H1 (cell line): ENCODE measurements around the gene SLFN5. TPM values are rescaled to one million over a fixed set of nuclear protein-coding genes. Genes with fewer than 3 reads are reported as not detected.

Source experiments
- CTCF ChIA-PET: fragments of 300-600 bp; sonication (Branson Sonifier 250); formaldehyde crosslinking; loops from one replicate; lab custom pipeline; 2021; ENCODE audit not compliant: partially characterized antibody; lab: Charles Lee
- POLR2A ChIA-PET: fragments of 300-600 bp; sonication (Branson Sonifier 250); formaldehyde crosslinking; loops from one replicate; lab custom pipeline; 2021; ENCODE audit warnings: inconsistent platforms; ENCODE audit not compliant: partially characterized antibody; lab: Charles Lee
- DNase-seq, 2 experiments: peaks; one replicate each; pipeline versions ENCODE4 v3.0.0 to v3.0.0-alpha.2; 2010 to 2022; ENCODE audit warnings: low spot score in 2 of 2, low read depth in 1 of 2, mixed read lengths in 1 of 2
- FAIRE-seq: peaks from 2 replicates; lab custom pipeline; 2011; peaks lifted over from hg19 to GRCh38; lab: Jason Lieb, UNC
- H2AFZ ChIP-seq: 2 replicates; pipeline ENCODE4 v1.8.1; 2012; ENCODE audit warnings: low read length, inconsistent platforms
- H2AK5ac ChIP-seq: 2 replicates; pipeline ENCODE4 v1.6.1; 2013; ENCODE audit warnings: low read depth, low read length
- H2BK120ac ChIP-seq: replicated peaks from 2 replicates; pipeline ENCODE3; 2013; ENCODE audit warnings: low read depth, low read length, inconsistent platforms
- H2BK12ac ChIP-seq: 2 replicates; pipeline ENCODE4 v1.6.1; 2013; ENCODE audit warnings: low read depth, low read length
- H2BK15ac ChIP-seq: 2 replicates; pipeline ENCODE4 v1.6.1; 2013; ENCODE audit warnings: low read length
- H2BK20ac ChIP-seq: 2 replicates; pipeline ENCODE4 v1.6.1; 2013; ENCODE audit warnings: low read length
- H2BK5ac ChIP-seq: 2 replicates; pipeline ENCODE4 v1.6.1; 2013; ENCODE audit warnings: low read depth, low read length
- H3K14ac ChIP-seq: 2 replicates; pipeline ENCODE4 v1.6.1; 2013; ENCODE audit warnings: inconsistent platforms; ENCODE audit not compliant: insufficient read length
- H3K18ac ChIP-seq: 2 replicates; pipeline ENCODE4 v1.6.1; 2013; ENCODE audit warnings: low read length; ENCODE audit errors: extremely low read depth
- H3K23ac ChIP-seq: 2 replicates; pipeline ENCODE4 v1.6.1; 2013; ENCODE audit warnings: inconsistent platforms; ENCODE audit not compliant: insufficient read length
- H3K23me2 ChIP-seq: 2 replicates; pipeline ENCODE4 v1.6.1; 2013; ENCODE audit warnings: low read depth, low read length
- H3K27ac ChIP-seq: 2 replicates; pipeline ENCODE4 v1.6.1; 2011; ENCODE audit warnings: low read depth, low read length, inconsistent platforms
- H3K27me3 ChIP-seq, 4 experiments: replicated peaks in 1 of 4; 1 replicate in 1 of 4; 2 replicates in 3 of 4; pipeline versions ENCODE4 v1.6.1 to v1.8.1; 2011 to 2013; ENCODE audit warnings: low read length in 3 of 4, mild to moderate bottlenecking in 3 of 4, inconsistent platforms in 2 of 4, mixed read lengths in 2 of 4, moderate library complexity in 1 of 4; ENCODE audit not compliant: control insufficient read depth in 3 of 4, insufficient read depth in 3 of 4; ENCODE audit errors: extremely low read depth in 1 of 4
- H3K36me3 ChIP-seq, 4 experiments: 2 replicates each; pipeline versions ENCODE4 v1.6.1 to v1.8.1; 2011 to 2013; ENCODE audit warnings: mild to moderate bottlenecking in 4 of 4, low read length in 3 of 4, moderate library complexity in 2 of 4, control low read depth in 1 of 4, inconsistent platforms in 1 of 4; ENCODE audit not compliant: insufficient read depth in 4 of 4, control insufficient read depth in 2 of 4
- H3K4ac ChIP-seq: replicated peaks from 2 replicates; pipeline ENCODE3; 2013; ENCODE audit warnings: low read length, low read depth, mixed read lengths, inconsistent platforms; ENCODE audit not compliant: insufficient read length
- H3K4me1 ChIP-seq, 4 experiments: replicated peaks in 1 of 4; 1 replicate in 1 of 4; 2 replicates in 3 of 4; pipeline versions ENCODE4 v1.6.1 to v1.8.1; 2011 to 2013; ENCODE audit warnings: low read length in 3 of 4, inconsistent platforms in 2 of 4, mixed read lengths in 1 of 4; ENCODE audit not compliant: insufficient read depth in 4 of 4, control insufficient read depth in 3 of 4
- H3K4me2 ChIP-seq, 2 experiments: 2 replicates each; pipeline versions ENCODE4 v1.6.1 to v1.8.1; 2011 to 2013; ENCODE audit warnings: low read depth in 2 of 2, low read length in 2 of 2, control low read depth in 1 of 2, inconsistent platforms in 1 of 2, mild to moderate bottlenecking in 1 of 2; ENCODE audit not compliant: insufficient read depth in 1 of 2
- H3K4me3 ChIP-seq, 4 experiments: fragments of 200-600, 300-600 bp in 1 of 4; sonication (generic), shearing (Covaris generic), sonication (Bioruptor Twin) in 1 of 4; 2 replicates each; pipeline versions ENCODE4 v1.5.1 to v1.8.1; 2011 to 2016; ENCODE audit warnings: low read length in 4 of 4, low read depth in 3 of 4, control low read depth in 2 of 4, inconsistent platforms in 2 of 4, mild to moderate bottlenecking in 2 of 4, mixed read lengths in 1 of 4, moderate library complexity in 1 of 4; ENCODE audit not compliant: insufficient read depth in 2 of 4; ENCODE audit errors: extremely low read depth in 1 of 4
- H3K56ac ChIP-seq: replicated peaks from 2 replicates; pipeline ENCODE3; 2013; ENCODE audit warnings: low read depth, mild to moderate bottlenecking, mixed read lengths, low read length, inconsistent platforms; ENCODE audit not compliant: insufficient read length
- H3K79me1 ChIP-seq: 2 replicates; pipeline ENCODE4 v1.6.1; 2013; ENCODE audit warnings: low read depth, low read length, control low read depth
- H3K79me2 ChIP-seq, 2 experiments: 2 replicates each; pipeline versions ENCODE4 v1.6.1 to v1.8.1; 2012 to 2013; ENCODE audit warnings: low read length in 2 of 2, mild to moderate bottlenecking in 2 of 2, inconsistent platforms in 1 of 2; ENCODE audit not compliant: insufficient read depth in 2 of 2, control insufficient read depth in 1 of 2
- H3K9ac ChIP-seq, 4 experiments: replicated peaks in 1 of 4; 1 replicate in 1 of 4; 2 replicates in 3 of 4; pipeline versions ENCODE4 v1.6.1 to v1.8.1; 2011 to 2013; ENCODE audit warnings: low read depth in 3 of 4, low read length in 3 of 4, control low read depth in 2 of 4, mild to moderate bottlenecking in 2 of 4, moderate library complexity in 2 of 4, inconsistent platforms in 1 of 4; ENCODE audit errors: extremely low read depth in 1 of 4
- H3K9me3 ChIP-seq, 2 experiments: 2 replicates each; pipeline versions ENCODE4 v1.6.1 to v1.8.1; 2012 to 2013; ENCODE audit warnings: mild to moderate bottlenecking in 2 of 2, moderate library complexity in 2 of 2, control low read depth in 1 of 2, inconsistent platforms in 1 of 2, low read depth in 1 of 2, low read length in 1 of 2, mixed read lengths in 1 of 2; ENCODE audit not compliant: insufficient read depth in 2 of 2
- H4K20me1 ChIP-seq, 2 experiments: replicated peaks in 1 of 2; 2 replicates each; pipeline versions ENCODE3 to v1.8.1; 2011 to 2013; ENCODE audit warnings: inconsistent platforms in 2 of 2, low read length in 2 of 2, mild to moderate bottlenecking in 1 of 2; ENCODE audit not compliant: insufficient read depth in 2 of 2, control insufficient read depth in 1 of 2
- H4K5ac ChIP-seq: 2 replicates; pipeline ENCODE4 v1.6.1; 2013; ENCODE audit warnings: low read length, low read depth, mixed read lengths, inconsistent platforms; ENCODE audit not compliant: insufficient read length
- H4K8ac ChIP-seq: 2 replicates; pipeline ENCODE4 v1.8.0; 2013; ENCODE audit warnings: mild to moderate bottlenecking, moderate library complexity, low read length, inconsistent platforms; ENCODE audit not compliant: insufficient read depth; ENCODE audit errors: extremely low read depth
- H4K91ac ChIP-seq: replicated peaks from 2 replicates; pipeline ENCODE3; 2013; ENCODE audit warnings: low read length, mixed read lengths, inconsistent platforms; ENCODE audit not compliant: insufficient read length
- BCL11A ChIP-seq, 2 experiments: IDR thresholded peaks; one replicate each; pipeline ENCODE4 v1.6.1; 2011; ENCODE audit warnings: low read depth in 2 of 2, low read length in 2 of 2, mild to moderate bottlenecking in 2 of 2
- CREB1 ChIP-seq: IDR thresholded peaks from 2 replicates; pipeline ENCODE4 v1.6.1; 2012; ENCODE audit warnings: inconsistent platforms
- EP300 ChIP-seq, 2 experiments: IDR thresholded peaks; 1 replicate in 1 of 2; 2 replicates in 1 of 2; pipeline ENCODE4 v1.6.1; 2011 to 2012; ENCODE audit warnings: low read depth in 2 of 2, low read length in 2 of 2, mild to moderate bottlenecking in 2 of 2, borderline replicate concordance in 1 of 2, inconsistent platforms in 1 of 2, moderate library complexity in 1 of 2
- KDM4A ChIP-seq: IDR thresholded peaks from one replicate; pipeline ENCODE4 v1.7.1; 2012; ENCODE audit warnings: low read depth, mild to moderate bottlenecking, moderate library complexity, low read length, inconsistent platforms; ENCODE audit not compliant: severe bottlenecking
- SAP30 ChIP-seq: fragments of 300-600 bp; sonication (generic); IDR thresholded peaks from 2 replicates; pipeline ENCODE4 v1.7.1; 2012; ENCODE audit warnings: low read length, moderate library complexity, mild to moderate bottlenecking, inconsistent platforms; ENCODE audit not compliant: insufficient read depth, insufficient replicate concordance
- SIX5 ChIP-seq: IDR thresholded peaks from 2 replicates; pipeline ENCODE4 v1.6.1; 2011; ENCODE audit warnings: mild to moderate bottlenecking, low read depth, low read length
- TEAD4 ChIP-seq: IDR thresholded peaks from 2 replicates; pipeline ENCODE4 v1.6.1; 2012; ENCODE audit warnings: low read depth, low read length, inconsistent platforms, mixed read lengths
- WGBS, 2 experiments: shearing (Covaris generic) in 1 of 2; methylation state at CpG; one replicate each; pipeline versions ENCODE4 v1.1.6 to v1.1.7; 2013 to 2015; ENCODE audit warnings: low lambda C conversion rate in 2 of 2, mixed read lengths in 2 of 2, inconsistent platforms in 1 of 2, low coverage in 1 of 2, missing lambda C conversion rate in 1 of 2; ENCODE audit not compliant: insufficient replicate concordance in 2 of 2, insufficient coverage in 1 of 2, insufficient read length in 1 of 2; ENCODE audit errors: extremely low coverage in 1 of 2, missing lambda C conversion rate in 1 of 2; 5-methylcytosine and 5-hydroxymethylcytosine counted together
- polyA plus RNA-seq, 7 experiments: library from polyadenylated mRNA; depleted of rRNA in 3 of 7; stranded (reverse) in 5 of 7; unstranded in 2 of 7; fragments of >200 nt in 5 of 7; fragments of 200-250 nt in 2 of 7; gene quantifications; 1 replicate in 5 of 7; 2 replicates in 1 of 7; 4 replicates in 1 of 7; pipeline versions ENCODE4 v1.2.1 to v1.2.3, GENCODE V29; 2011 to 2013; ENCODE audit warnings: missing spikeins in 2 of 7, mixed read lengths in 2 of 7
- total RNA-seq: library from RNA; stranded (reverse); fragmentation: NEBNext Ultra II Directional; extraction: Animal tissue kit (Norgen Biotek cat#: 25700); gene quantifications from 2 replicates; pipeline ENCODE4 v1.2.1, GENCODE V29; 2021

The SLFN5 gene
- total and polyA plus RNA-seq, 2 of the 8 experiments (the other 6 are each of a cell fraction or from before 2014, with no cell fraction given): 0.86 to 3.0 TPM

- no peak for FAIRE-seq
- H4K91ac ChIP-seq: no peak overlapping the region
- H2AK5ac ChIP-seq: no peak overlapping the region
- H3K14ac ChIP-seq: no peak overlapping the region
- no peak overlapping the region for H2AFZ ChIP-seq
- H3K9me3 ChIP-seq: peaks cover 23 to 27% of the 10 kb centered on the region in 2 experiments
- no peak overlapping the region for H3K18ac ChIP-seq
- no peaks in the 10 kb centered on the region for H3K4me1 ChIP-seq
- no peak overlapping the region for H2BK5ac ChIP-seq
- no peak overlapping the region for H3K4me3 ChIP-seq
- H3K36me3 ChIP-seq: no peaks in the 10 kb centered on the region
- H2BK12ac ChIP-seq: no peak overlapping the region
- POLR2A ChIA-PET: no interaction called here
- H3K4me2 ChIP-seq: no peak overlapping the region
- no peak overlapping the region for H4K8ac ChIP-seq
- no peaks in the 10 kb centered on the region for H3K79me2 ChIP-seq
- WGBS, 2 experiments: 70% methylated on average over 5 of the region's 5 CpGs; no CpG with 5 or more reads in 1 of the 2 experiments
- DNase-seq: no peak
- no peak overlapping the region for H3K56ac ChIP-seq
- no peak overlapping the region for H2BK15ac ChIP-seq
- H3K79me1 ChIP-seq: no peaks in the 10 kb centered on the region
- H2BK120ac ChIP-seq: no peak overlapping the region
- H2BK20ac ChIP-seq: no peak overlapping the region
- H3K9ac ChIP-seq: no peak overlapping the region
- no peak for TF ChIP-seq SAP30
- no peak for TF ChIP-seq BCL11A (IDR thresholded peaks at IDR 0.05; ENCODE audit: low read depth in 2 of 2, low read length in 2 of 2)
- TF ChIP-seq TEAD4: no peak
- TF ChIP-seq EP300 (IDR thresholded peaks at IDR 0.05; ENCODE audit: borderline replicate concordance in 1 of 2, low read depth in 2 of 2, low read length in 2 of 2): no peak
- TF ChIP-seq SIX5: no peak
- no peak for TF ChIP-seq CREB1
- no peak for TF ChIP-seq KDM4A
- TF ChIP-seq, all 59 proteins: peak for 0
- no peak overlapping the region for H4K5ac ChIP-seq
- CTCF ChIA-PET: interaction anchor here (1.2 kb wide), 1 partner anchor 13 kb away, joined by 5 read pairs; no protein-coding TSS in a partner anchor
- H4K20me1 ChIP-seq: no peaks in the 10 kb centered on the region
- no peak overlapping the region for H3K23ac ChIP-seq
- H3K23me2 ChIP-seq: no peaks in the 10 kb centered on the region
- H3K27me3 ChIP-seq: no peaks in the 10 kb centered on the region
- H3K4ac ChIP-seq: no peak overlapping the region
- H3K27ac ChIP-seq: no peak overlapping the region
Measured at GRCh38 chr17:35299135-35299534, 56.3 kb downstream of the SLFN5 start.
